ENCODE results near the gene ABHD11.

- no peak for TF ChIP-seq EZH2 (IDR thresholded peaks at IDR 0.05; ENCODE audit: low read length)
- no peak for TF ChIP-seq CTCF (optimal IDR thresholded peaks at IDR 0.05 in 1 of 3, IDR thresholded peaks at IDR 0.05 in 1 of 3, conservative IDR thresholded peaks at IDR 0.05 in 1 of 3; ENCODE audit: extremely low read depth in 1 of 3, insufficient read depth in 2 of 3, low read length in 3 of 3)
These were observed 18.8 kb downstream of the ABHD11 start for GRCh38 chr7:73719806-73720169.
